ENCODE measurements around the gene PIK3C2B. TPM values are rescaled to one million over a fixed set of nuclear protein-coding genes. Genes with fewer than 3 reads are reported as not detected.

PIK3C2B gene
- polyA plus RNA-seq, 1 donor from 2014 or later, result 8.1 TPM

- H3K27ac Mint-ChIP-seq, result peak overlapping the region in 2 of 3 donors; percentile 82 to 85
- H3K27me3 Mint-ChIP-seq, result no peaks in the 10 kb centered on the region
- peak overlapping the region in 1 of 4 donors; percentile 87 for H3K4me3 Mint-ChIP-seq
- H3K36me3 Mint-ChIP-seq, result peaks cover 6% of the 10 kb centered on the region
- H3K4me1 Mint-ChIP-seq, result peaks cover 78 to 89% (median 81%) of the 10 kb centered on the region in 3 donors
- H3K9me3 Mint-ChIP-seq, result no peaks in the 10 kb centered on the region
Observed at GRCh38 chr1:204478921-204479320, 15.7 kb downstream of the PIK3C2B start.

DNA sequence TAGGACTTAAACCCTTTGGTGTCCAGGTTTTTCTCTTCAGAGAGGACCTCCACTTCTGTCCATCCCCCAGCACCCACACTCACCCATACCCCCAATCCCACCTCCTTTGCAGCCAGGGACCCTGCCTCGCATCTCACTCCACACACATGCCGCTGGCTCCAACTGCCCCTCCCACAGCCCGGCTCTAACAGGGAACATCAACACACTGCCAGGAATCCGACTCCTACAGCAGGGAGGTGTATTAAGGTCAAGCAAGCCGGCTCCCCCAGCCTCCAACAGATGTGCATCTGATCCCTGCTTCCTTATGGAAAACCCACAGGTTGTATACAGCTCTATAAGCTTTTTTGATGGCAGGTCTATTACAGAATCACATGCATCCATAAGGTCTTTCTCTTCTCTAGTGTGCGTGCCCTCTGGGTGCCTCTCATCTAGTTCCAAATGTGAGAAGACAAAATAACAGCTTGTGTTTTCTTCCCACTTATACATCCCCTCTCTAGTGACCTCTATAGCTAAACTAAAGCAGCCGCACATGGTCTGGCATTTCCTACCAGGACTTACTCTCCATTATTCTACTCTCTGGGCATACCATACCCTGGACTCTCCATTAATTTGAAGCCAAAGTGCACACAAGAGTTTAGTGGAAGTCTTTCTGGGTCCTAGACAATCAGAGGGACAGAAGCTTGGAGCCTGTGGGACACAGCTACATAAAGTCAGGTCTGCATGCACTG, 16.3 kb downstream of the PIK3C2B start:
- H3K27me3 Mint-ChIP-seq, result no peaks in the 10 kb centered on the region
- H3K4me1 Mint-ChIP-seq, result peaks cover 72 to 88% (median 79%) of the 10 kb centered on the region in 3 donors
- H3K27ac Mint-ChIP-seq, result peak overlapping the region in 2 of 3 donors; percentile 47 to 85
- peak overlapping the region in 2 of 4 donors; percentile 11 to 87 for H3K4me3 Mint-ChIP-seq
- H3K36me3 Mint-ChIP-seq, result peaks cover 4% of the 10 kb centered on the region
- no peaks in the 10 kb centered on the region for H3K9me3 Mint-ChIP-seq

- H3K36me3 Mint-ChIP-seq, result peaks cover 4% of the 10 kb centered on the region
- H3K4me1 Mint-ChIP-seq, result peaks cover 72 to 87% (median 77%) of the 10 kb centered on the region in 3 donors
- H3K4me3 Mint-ChIP-seq, result peak overlapping the region in 2 of 4 donors; percentile 11 to 78
- no peaks in the 10 kb centered on the region for H3K27me3 Mint-ChIP-seq
- peak overlapping the region in 2 of 3 donors; percentile 85 to 86 for H3K27ac Mint-ChIP-seq
- no peaks in the 10 kb centered on the region for H3K9me3 Mint-ChIP-seq
Observed at GRCh38 chr1:204477036-204477740, 17.4 kb downstream of the PIK3C2B start.

GRCh38 chr1:204476563-204476962, 18.0 kb downstream of the PIK3C2B start:
- Mint-ChIP-seq H3K4me1 (peaks cover 70 to 81% (median 71%) of the 10 kb centered on the region in 3 donors), H3K4me3 (peak overlapping the region in 2 of 4 donors; percentile 11 to 78), H3K27me3 (no peaks in the 10 kb centered on the region), H3K27ac (peak overlapping the region in 1 of 3 donors; percentile 85), H3K9me3 (no peaks in the 10 kb centered on the region), H3K36me3 (peaks cover 4% of the 10 kb centered on the region)

GRCh38 chr1:204475656-204476432, 18.8 kb downstream of the PIK3C2B start:
- Mint-ChIP-seq H3K9me3 (no peaks in the 10 kb centered on the region), H3K4me3 (peak overlapping the region in 2 of 4 donors; percentile 76 to 80), H3K27ac (peak overlapping the region; percentile 6 to 74 (median 70)), H3K36me3 (peaks cover 4% of the 10 kb centered on the region), H3K4me1 (peaks cover 63 to 74% (median 64%) of the 10 kb centered on the region in 3 donors), H3K27me3 (no peaks in the 10 kb centered on the region)

DNA sequence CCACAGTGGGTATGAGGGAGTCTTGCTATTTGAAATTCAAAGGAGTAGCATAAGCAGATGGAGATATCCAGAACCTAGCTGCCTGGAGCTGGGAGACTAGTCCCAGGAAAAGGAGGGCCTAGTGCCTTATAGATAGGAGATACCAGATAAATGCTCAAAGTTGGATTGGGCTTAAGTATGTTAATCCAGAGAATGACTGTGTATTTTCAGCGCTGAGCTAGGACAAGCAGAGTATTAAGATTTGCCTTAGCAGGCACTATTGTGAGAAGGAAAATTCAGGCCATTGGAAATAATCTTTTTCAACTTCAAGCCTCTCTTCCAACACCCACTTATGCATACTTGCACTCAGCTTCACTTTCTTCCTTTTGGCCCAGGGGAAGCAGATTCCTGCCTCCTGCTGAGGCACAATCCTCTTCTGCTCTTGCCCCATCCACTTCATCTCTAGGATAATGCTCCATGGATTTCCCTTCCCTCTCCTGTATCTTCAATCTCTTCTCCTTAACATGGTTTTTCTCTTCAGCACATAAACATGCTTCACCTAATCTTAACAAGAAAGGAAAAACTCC, 21.1 kb downstream of the PIK3C2B start:
- Mint-ChIP-seq H3K4me3 (peak overlapping the region in 1 of 4 donors; percentile 33), H3K9me3 (no peaks in the 10 kb centered on the region), H3K4me1 (peaks cover 45 to 51% (median 47%) of the 10 kb centered on the region in 3 donors), H3K36me3 (peaks cover 11% of the 10 kb centered on the region), H3K27ac (peak overlapping the region; percentile 8 to 42 (median 26)), H3K27me3 (no peaks in the 10 kb centered on the region)

GRCh38 chr1:204472660-204473059, 21.9 kb downstream of the PIK3C2B start:
- Mint-ChIP-seq H3K9me3 (no peaks in the 10 kb centered on the region), H3K4me3 (no peak overlapping the region), H3K36me3 (peaks cover 11% of the 10 kb centered on the region), H3K27ac (peak overlapping the region in 1 of 3 donors; percentile 26), H3K27me3 (no peaks in the 10 kb centered on the region), H3K4me1 (peaks cover 42 to 45% (median 45%) of the 10 kb centered on the region in 3 donors)

DNA sequence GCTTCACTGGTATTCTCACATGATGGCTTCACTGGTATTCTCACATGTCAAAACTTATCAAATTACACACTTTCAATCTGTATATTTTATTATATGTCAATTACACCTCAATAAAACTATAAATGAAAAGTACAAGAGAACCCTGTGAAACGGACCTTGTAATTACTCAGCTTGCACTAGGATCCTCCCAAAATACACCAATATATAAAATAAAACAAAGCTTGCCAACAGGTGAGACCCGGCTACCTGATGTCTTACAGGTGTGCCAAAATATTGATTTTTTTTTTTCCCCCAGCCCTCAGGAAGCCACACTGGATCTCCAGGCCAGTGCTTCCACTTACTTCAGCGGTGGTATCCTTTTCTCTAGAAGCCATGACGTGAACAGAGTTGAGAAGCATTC, 22.9 kb downstream of the PIK3C2B start:
- H3K27ac Mint-ChIP-seq, result no peak overlapping the region
- H3K27me3 Mint-ChIP-seq, result no peaks in the 10 kb centered on the region
- H3K36me3 Mint-ChIP-seq, result peaks cover 9% of the 10 kb centered on the region
- H3K4me3 Mint-ChIP-seq, result no peak overlapping the region
- no peaks in the 10 kb centered on the region for H3K9me3 Mint-ChIP-seq
- peaks cover 36 to 42% (median 40%) of the 10 kb centered on the region in 3 donors for H3K4me1 Mint-ChIP-seq

- Mint-ChIP-seq H3K4me1 (peaks cover 40 to 45% (median 44%) of the 10 kb centered on the region in 3 donors), H3K27ac (peak overlapping the region in 1 of 3 donors; percentile 60), H3K27me3 (no peaks in the 10 kb centered on the region), H3K36me3 (peaks cover 11% of the 10 kb centered on the region), H3K9me3 (no peaks in the 10 kb centered on the region), H3K4me3 (peak overlapping the region in 1 of 4 donors; percentile 63)
Observed at GRCh38 chr1:204469304-204469703, 25.3 kb downstream of the PIK3C2B start.

DNA sequence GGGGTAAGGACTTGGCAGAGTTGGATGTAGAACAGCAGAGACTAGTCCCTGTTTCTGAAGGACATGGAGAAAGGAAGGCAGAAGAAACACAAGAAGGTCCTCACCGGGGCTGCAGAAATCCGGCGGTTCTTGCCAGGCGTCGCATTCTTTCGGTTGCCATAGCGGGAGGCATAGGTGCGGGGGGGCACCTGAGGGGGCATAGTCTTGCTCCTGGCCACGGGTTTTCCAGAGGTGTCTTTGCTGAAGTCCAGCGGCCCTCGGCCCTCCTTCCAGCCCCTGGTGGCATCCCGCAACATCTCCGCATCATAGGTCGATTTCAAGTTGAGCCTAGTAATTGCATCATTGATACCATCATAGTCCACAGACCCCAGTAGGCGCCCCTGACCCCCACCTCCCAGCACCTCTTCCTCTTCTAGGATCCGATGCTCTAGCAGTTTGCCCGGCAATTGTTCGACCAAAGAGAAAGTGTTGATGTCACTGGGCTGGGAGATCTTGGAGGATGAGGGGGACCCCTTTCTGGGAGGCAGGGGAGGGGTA, 25.8 kb downstream of the PIK3C2B start:
- Mint-ChIP-seq H3K27ac (peak overlapping the region in 2 of 3 donors; percentile 60 to 83), H3K4me3 (peak overlapping the region in 2 of 4 donors; percentile 31 to 63), H3K27me3 (no peaks in the 10 kb centered on the region), H3K36me3 (peaks cover 11% of the 10 kb centered on the region), H3K4me1 (peaks cover 43 to 48% (median 47%) of the 10 kb centered on the region in 3 donors), H3K9me3 (no peaks in the 10 kb centered on the region)

GRCh38 chr1:204468206-204468605, 26.4 kb downstream of the PIK3C2B start:
- peaks cover 11% of the 10 kb centered on the region for H3K36me3 Mint-ChIP-seq
- H3K27me3 Mint-ChIP-seq, result no peaks in the 10 kb centered on the region
- no peaks in the 10 kb centered on the region for H3K9me3 Mint-ChIP-seq
- peak overlapping the region in 2 of 3 donors; percentile 73 to 83 for H3K27ac Mint-ChIP-seq
- peak overlapping the region in 1 of 4 donors; percentile 31 for H3K4me3 Mint-ChIP-seq
- peaks cover 47 to 49% (median 47%) of the 10 kb centered on the region in 3 donors for H3K4me1 Mint-ChIP-seq

DNA sequence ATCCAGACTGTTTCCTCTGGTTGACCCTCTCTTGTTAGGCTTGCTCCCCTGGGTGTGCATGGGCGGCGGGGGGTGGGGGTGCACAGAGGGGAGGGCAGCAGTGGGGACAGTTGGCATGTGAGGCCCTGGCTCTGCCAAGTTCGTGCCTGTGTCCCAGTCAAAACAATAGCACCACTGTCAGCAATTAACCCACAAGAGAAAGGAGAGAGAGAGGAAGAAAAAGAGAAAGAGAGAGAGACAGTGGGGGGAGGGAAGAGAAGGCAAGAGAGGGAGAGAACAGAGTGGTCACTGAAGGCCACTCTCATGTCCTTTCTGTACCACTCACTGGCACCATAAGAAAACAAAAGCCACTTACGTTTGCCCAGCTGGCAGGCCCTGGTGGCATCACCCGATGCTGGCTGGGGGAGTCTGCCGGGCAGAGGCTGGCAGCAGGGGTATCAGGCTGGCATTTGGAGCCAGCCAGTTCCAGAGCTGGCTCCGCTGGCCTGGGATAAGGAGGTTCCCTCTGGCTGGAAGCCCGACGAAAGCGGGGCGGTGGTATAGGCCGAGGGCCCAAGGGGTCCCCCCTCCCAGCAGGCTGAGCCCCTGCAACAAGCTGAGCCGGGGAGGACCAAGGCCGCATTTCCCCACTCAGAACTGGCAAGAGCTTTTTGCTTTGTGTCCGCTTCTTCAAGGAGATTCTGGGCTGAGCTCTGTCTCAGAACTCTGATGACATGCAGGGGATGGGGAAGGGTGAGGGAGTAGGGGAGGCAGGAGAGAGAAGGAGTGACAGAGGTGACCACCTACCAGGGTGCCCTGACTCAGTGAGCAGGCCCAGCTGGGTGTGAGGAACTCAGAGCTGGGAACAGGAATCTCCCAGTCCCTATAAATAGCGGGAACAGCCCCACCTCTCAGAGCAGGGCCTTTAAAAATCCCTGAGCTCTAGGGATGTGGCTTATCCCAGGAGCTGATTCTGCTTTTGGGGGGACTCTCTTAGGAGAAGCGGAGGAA, 27.9 kb downstream of the PIK3C2B start:
- Mint-ChIP-seq H3K9me3 (no peaks in the 10 kb centered on the region), H3K4me1 (peaks cover 53 to 58% (median 54%) of the 10 kb centered on the region in 3 donors), H3K4me3 (peak overlapping the region in 3 of 4 donors; percentile 17 to 81 (median 78)), H3K36me3 (peaks cover 11% of the 10 kb centered on the region), H3K27me3 (no peaks in the 10 kb centered on the region), H3K27ac (peak overlapping the region; percentile 88 to 97 (median 90))
